ENCODE results near the gene MCRIP1. TPM values are rescaled to one million over a fixed set of nuclear protein-coding genes. Genes with fewer than 3 reads are reported as not detected.

The MCRIP1 gene
- total and polyA plus RNA-seq, 9 of the 15 experiments (the other 6 are each of a cell fraction or from before 2014, with no cell fraction given): 0.39 to 35.8 (median 9.7) TPM

- Histone ChIP-seq H3K4me1 (replicated peaks in 1 of 2; ENCODE audit: control insufficient read depth in 2 of 2, insufficient read depth in 2 of 2, low read length in 2 of 2) (peaks cover 29 to 80% of the 10 kb centered on the region in 2 experiments), H3K79me2 (ENCODE audit: control insufficient read depth, insufficient read depth, low read length) (peaks cover 53% of the 10 kb centered on the region), H3K9me1 (ENCODE audit: control insufficient read depth, insufficient read depth, low read length) (no peaks in the 10 kb centered on the region), H2AFZ (ENCODE audit: low read depth, low read length) (no peak overlapping the region), H3K36me3 (ENCODE audit: control insufficient read depth, insufficient read depth, low read length) (peaks cover 44% of the 10 kb centered on the region; the same call in 2 of the 3 replicates), H4K20me1 (replicated peaks; ENCODE audit: control insufficient read depth, insufficient read depth, low read length) (peaks cover 37% of the 10 kb centered on the region), H3K27ac (ENCODE audit: extremely low read depth, low read depth, low read length) (peak overlapping the region; percentile 93), H3K9ac (ENCODE audit: insufficient read depth in 1 of 2, low read depth in 2 of 2, low read length in 2 of 2) (peak overlapping the region; percentile 88 to 98), H3K4me3 (peak overlapping the region; percentile 93), H3K27me3 (ENCODE audit: control insufficient read depth in 2 of 2, insufficient read depth in 2 of 2, low read length in 2 of 2) (no peaks in the 10 kb centered on the region), H3K4me2 (ENCODE audit: insufficient read depth, low read length) (peak overlapping the region; percentile 93), H3K9me3 (replicated peaks; ENCODE audit: control insufficient read depth, insufficient read depth, low read depth, low read length) (no peaks in the 10 kb centered on the region)
- DNase-seq (ENCODE audit: extremely low read depth in 1 of 4, low spot score in 3 of 4) (peak; percentile 66 to 76 (median 71)), ATAC-seq (peak; percentile 50), FAIRE-seq (peak; percentile 26)
- WGBS (ENCODE audit: insufficient coverage, low coverage, missing lambda C conversion rate): 8% methylated on average over 43 of the region's 52 CpGs
- intact Hi-C loops (cut with micrococcal nuclease) (no loop called here), in situ Hi-C loops (cut with MboI) (no loop called here)
- ChIA-PET POLR2A (interaction anchor here (0.5 to 2.6 kb wide), 26 partner anchors 9 to 527 kb away, joined by 3 to 13 read pairs (median 4); partner anchors contain the start of gene P4HB), CTCF (ENCODE audit: low intra/inter-chr PET ratio) (interaction anchor here (0.8 to 1.0 kb wide), 3 partner anchors 84 to 136 kb away, joined by 3 read pairs; no protein-coding TSS in a partner anchor)
- no TSS peak for BruUV-seq (replicated peaks)
- TF ChIP-seq ZNF217 (CRISPR knock-in tag; IDR thresholded peaks at IDR 0.05) (no peak), RNF2 (IDR thresholded peaks at IDR 0.05) (no peak), REST (IDR thresholded peaks at IDR 0.05; ENCODE audit: borderline replicate concordance) (peak; percentile 42; the same call in 1 of the 2 replicates), REST (CRISPR knock-in tag; IDR thresholded peaks at IDR 0.05; ENCODE audit: low read depth) (no peak), ZNF76 (CRISPR knock-in tag; IDR thresholded peaks at IDR 0.05; ENCODE audit: borderline replicate concordance) (no peak), ARID3A (IDR thresholded peaks at IDR 0.05; ENCODE audit: borderline replicate concordance, low read depth, low read length) (no peak), ESRRA (IDR thresholded peaks at IDR 0.05; ENCODE audit: borderline replicate concordance, low read depth) (no peak), ZFP1 (CRISPR knock-in tag; IDR thresholded peaks at IDR 0.05) (no peak)
Observed at GRCh38 chr17:81869221-81870130, 36.4 kb upstream of the MCRIP1 start.

Data from K562 (cell line).